Keratinocyte (primary cell): ENCODE results near the gene SEC14L2.

Experiments used
- EZH2 ChIP-seq: IDR thresholded peaks from one replicate; pipeline ENCODE4 v1.6.1; 2012; ENCODE audit warnings: inconsistent platforms, mild to moderate bottlenecking, low read length, moderate library complexity
- TF ChIP-seq, protein P1 (sequence below), 3 experiments: IDR thresholded peaks in 1 of 3; conservative IDR thresholded peaks in 1 of 3; optimal IDR thresholded peaks in 1 of 3; 2 replicates in 2 of 3; 3 replicates in 1 of 3; pipeline versions ENCODE3 to v1.5.1; 2011; ENCODE audit warnings: low read length in 3 of 3, mild to moderate bottlenecking in 3 of 3, moderate library complexity in 2 of 3, control low read depth in 1 of 3, inconsistent platforms in 1 of 3; ENCODE audit not compliant: insufficient read depth in 2 of 3; ENCODE audit errors: extremely low read depth in 1 of 3

GRCh38 chr22:30423959-30424533 lies 27.2 kb downstream of the SEC14L2 start:
- TF ChIP-seq, protein P1, sequence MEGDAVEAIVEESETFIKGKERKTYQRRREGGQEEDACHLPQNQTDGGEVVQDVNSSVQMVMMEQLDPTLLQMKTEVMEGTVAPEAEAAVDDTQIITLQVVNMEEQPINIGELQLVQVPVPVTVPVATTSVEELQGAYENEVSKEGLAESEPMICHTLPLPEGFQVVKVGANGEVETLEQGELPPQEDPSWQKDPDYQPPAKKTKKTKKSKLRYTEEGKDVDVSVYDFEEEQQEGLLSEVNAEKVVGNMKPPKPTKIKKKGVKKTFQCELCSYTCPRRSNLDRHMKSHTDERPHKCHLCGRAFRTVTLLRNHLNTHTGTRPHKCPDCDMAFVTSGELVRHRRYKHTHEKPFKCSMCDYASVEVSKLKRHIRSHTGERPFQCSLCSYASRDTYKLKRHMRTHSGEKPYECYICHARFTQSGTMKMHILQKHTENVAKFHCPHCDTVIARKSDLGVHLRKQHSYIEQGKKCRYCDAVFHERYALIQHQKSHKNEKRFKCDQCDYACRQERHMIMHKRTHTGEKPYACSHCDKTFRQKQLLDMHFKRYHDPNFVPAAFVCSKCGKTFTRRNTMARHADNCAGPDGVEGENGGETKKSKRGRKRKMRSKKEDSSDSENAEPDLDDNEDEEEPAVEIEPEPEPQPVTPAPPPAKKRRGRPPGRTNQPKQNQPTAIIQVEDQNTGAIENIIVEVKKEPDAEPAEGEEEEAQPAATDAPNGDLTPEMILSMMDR (optimal IDR thresholded peaks at IDR 0.05 in 1 of 3, IDR thresholded peaks at IDR 0.05 in 1 of 3, conservative IDR thresholded peaks at IDR 0.05 in 1 of 3; ENCODE audit: extremely low read depth in 1 of 3, insufficient read depth in 2 of 3, low read length in 3 of 3) = no peak
- no peak for TF ChIP-seq EZH2
